Medulla oblongata (tissue), 1 donor: Measurements from ENCODE around the gene HTT.
A peak's percentile ranks its signal among the peaks of the same experiment; 100 is the strongest.

ENCODE experiments used
- DNase-seq: peaks from one replicate; pipeline ENCODE4 v3.0.0-alpha.2; 2015; ENCODE audit errors: extremely low spot score

The HTT gene

GRCh38 chr4:3074078-3074845 lies at the start of gene HTT, which contains the start of gene HTT-AS:
Gene HTT (plus strand): TSS chr4:3074681. CDS start chr4:3074826, 145 bp downstream.
Gene HTT-AS (minus strand): TSS chr4:3074538.
- DNase-seq = peak; percentile 97

- no peak for DNase-seq
These were observed 48.6 kb upstream of the HTT start for GRCh38 chr4:3025881-3026280.

DNA sequence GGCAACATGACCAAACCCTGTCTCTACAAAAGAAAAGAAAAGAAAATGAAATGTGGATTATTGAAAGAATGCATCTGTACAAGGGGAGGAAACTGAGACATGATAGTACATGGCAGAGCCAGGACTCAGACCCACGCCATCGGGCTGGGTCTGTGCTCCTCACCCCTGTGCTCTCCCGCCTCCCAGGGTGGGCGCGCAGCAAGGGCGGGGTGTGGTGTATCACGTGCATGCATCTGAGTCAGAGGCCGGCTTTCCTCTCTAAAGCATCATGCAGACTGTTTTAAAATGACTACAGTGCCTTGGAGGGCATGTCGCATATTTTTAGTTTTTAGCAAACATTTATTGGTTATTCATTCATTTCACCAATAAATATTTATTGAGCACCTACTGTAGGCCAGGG lies 47.9 kb upstream of the HTT start:
- no peak for DNase-seq

GRCh38 chr4:3029464-3029863 lies 45.0 kb upstream of the HTT start:
- no peak for DNase-seq

- no peak for DNase-seq
These were observed 43.7 kb upstream of the HTT start for GRCh38 chr4:3030566-3031356.

DNA sequence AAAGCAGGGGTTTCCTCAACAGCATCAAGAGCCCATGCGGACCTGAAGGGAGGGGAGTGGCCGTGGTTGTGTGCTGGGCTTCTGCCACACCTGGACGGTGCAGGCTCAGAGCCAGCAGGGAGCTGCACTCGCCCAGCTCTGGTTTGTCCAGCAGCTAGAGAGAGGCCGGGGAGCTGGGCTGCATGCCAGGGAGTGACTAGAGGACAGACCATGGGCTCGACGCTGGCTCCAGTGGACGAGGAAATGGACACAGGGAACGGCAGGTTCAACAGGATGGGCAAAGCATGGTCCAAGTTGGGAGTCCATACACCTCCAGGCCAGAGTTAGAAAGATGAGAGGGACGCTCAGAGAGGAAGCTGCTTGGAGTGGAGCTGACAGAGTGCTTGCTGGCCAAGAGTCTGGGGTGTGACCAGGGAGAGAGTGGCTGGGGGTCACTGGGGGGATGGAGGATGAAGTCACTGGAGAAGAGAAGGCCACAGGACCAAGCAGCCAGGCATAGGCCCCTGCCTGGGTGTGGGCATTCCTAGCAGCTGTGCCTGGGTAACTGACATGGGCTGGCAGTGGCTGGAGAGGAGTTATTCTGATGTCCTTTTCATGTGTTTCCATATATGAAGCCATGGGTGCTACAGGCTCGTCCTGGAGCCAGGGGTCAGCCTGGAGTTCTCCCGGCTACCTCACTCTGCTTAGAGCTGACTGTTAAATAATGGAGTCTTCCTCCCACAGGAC lies 43.0 kb upstream of the HTT start:
- DNase-seq = no peak

GRCh38 chr4:3034231-3034630 lies 40.2 kb upstream of the HTT start:
- no peak for DNase-seq

DNA sequence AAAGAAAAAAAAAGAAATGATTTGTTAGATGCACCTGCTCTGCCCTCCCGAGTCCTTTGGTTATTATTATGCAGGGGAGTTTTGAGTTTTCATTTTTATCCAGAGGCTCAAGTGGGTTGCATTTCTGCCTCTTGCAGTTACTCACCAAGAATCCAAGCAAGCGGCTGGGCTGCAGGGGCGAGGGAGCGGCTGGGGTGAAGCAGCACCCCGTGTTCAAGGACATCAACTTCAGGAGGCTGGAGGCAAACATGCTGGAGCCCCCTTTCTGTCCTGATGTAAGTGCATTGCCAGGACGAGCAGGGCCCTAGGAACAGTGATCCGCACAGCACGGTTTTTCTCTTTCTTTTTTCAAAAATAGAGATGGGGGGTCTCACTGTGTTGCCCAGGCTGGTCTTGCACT lies 39.2 kb upstream of the HTT start:
- DNase-seq = no peak

DNA sequence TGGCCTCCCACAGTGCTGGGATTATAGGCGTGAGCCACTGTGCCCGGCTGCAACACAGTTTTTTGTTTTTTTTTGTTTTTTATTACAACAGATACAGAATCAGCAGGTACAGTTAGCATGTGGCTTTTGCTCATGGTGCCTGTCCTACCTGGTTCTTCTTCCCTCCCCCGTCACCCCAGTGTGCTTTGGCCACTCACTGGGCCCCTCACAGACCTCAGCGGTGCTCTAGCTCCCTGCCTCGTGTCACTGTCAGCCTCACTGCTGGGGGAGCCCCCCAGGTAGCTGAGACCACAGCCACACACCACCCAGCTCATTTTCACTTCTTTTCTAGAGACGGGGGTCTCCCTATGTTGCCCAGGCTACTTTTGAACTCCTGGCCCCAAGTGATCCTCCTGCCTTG lies 38.8 kb upstream of the HTT start:
- no peak for DNase-seq

- DNase-seq = no peak
These were observed 38.1 kb upstream of the HTT start for GRCh38 chr4:3036131-3036952.

GRCh38 chr4:3037957-3038461 lies 36.5 kb upstream of the HTT start:
- DNase-seq = peak; percentile 30

DNA sequence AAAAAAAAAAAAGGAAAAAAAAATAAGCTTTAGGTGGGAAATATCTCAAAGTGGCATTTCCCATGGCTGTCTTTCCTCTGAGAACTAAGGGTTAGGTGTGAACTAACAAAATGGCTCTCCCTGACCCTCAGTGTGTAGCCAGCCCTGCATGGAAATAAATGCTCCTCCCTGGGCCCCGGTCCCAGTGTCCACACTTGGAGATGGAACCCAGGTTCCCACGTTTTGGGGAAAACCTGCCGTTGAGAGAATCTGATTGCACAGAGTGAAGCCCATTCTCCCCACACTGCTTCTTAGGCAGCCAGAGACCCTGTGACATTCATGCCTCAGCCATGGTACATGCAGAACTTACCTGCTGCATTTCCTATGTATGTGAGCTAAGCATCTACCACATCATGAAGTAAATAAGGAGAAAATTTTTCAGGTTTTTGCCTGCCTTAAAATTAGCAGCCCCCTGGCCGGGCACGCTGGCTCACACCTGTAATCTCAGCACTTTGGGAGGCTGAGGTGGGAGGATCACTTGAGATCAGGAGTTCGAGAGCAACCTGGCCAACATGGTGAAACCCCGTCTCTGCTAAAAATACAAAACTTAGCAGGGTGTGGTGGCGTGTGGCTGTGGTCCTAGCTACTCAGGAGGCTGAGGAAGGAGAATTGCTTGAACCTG lies 34.6 kb upstream of the HTT start:
- no peak for DNase-seq

DNA sequence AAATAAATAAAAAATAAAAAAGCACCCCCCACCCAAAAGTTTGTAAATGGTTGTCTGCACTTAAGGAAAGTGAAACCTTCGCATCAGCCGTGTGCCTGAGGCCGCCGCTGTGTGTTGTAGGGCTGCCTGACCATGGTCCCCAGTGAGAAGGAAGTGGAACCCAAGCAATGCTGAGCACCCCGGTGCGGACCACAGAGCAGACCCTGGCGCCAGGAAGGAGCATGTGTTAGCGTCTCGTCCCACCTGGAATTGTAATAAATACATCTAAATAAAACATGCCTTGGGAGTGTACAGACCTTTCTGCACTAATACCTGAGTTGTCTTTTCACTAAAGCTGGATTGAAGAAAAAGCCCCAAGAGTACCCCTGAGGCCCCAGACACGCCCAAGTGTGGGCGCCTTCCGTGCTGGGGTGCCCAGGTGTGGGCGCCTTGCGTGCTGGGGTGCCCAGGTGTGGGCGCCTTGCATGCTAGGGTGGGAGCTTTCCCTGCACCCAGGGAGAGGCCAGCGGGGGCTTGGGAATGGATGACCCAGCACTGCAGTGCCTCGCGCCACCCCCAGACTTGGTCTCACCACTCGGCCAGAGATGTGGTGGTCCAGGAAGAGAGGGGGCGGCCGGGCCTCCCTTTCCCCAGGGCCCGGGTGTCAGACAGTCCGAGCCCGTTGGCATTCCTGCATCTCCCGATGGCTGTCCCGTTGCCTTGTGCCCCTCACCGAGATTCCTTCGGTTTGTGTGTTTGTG lies 33.9 kb upstream of the HTT start:
- DNase-seq = no peak

DNA sequence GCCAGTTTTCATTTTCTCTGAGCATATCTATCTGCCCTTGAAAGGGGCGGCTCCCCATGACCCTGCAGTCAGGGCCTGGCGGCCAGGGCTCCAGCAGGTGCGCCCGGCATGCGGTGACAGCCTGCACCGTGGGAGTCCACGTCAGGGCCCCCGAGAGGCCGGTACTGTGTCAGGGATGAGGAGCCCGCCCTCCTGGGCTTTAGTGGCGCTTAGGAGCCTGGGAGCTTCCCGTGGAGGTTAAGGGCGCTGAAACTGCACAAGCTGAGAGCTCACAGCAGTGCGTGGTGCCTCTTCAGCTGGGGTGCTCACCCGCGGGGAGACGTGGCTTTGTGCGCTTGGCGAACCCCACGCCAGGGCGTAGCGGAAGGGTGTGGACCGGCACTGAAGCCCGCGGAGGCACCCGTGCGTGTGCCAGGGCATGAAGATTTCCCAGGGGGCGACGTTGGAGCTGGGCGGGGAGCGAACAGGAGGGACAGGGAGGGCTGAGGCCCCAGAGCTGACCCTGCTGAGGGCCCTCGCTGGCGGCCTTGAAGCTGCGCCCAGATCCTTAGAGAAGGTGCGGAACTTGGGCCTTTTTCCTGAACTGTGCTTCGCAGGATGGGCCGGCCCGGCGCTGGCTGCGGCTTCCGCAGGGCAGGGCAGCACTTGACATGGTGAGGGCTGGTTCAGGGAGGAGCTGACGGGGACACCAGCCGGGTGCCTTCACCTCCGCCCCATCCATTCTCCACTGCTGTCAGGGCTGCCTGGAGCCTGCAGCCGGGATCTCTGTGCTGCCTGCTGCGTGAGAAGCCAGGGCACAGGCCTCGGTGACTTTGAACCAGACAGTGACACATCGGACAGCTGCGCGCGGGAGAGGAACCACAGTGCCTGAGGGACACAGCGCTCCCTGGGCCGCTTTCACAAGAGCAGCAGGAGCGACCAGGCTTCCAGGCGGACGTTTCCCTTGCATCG lies 33.0 kb upstream of the HTT start:
- DNase-seq = peak; percentile 23

GRCh38 chr4:3042226-3042625 lies 32.3 kb upstream of the HTT start:
- no peak for DNase-seq

DNA sequence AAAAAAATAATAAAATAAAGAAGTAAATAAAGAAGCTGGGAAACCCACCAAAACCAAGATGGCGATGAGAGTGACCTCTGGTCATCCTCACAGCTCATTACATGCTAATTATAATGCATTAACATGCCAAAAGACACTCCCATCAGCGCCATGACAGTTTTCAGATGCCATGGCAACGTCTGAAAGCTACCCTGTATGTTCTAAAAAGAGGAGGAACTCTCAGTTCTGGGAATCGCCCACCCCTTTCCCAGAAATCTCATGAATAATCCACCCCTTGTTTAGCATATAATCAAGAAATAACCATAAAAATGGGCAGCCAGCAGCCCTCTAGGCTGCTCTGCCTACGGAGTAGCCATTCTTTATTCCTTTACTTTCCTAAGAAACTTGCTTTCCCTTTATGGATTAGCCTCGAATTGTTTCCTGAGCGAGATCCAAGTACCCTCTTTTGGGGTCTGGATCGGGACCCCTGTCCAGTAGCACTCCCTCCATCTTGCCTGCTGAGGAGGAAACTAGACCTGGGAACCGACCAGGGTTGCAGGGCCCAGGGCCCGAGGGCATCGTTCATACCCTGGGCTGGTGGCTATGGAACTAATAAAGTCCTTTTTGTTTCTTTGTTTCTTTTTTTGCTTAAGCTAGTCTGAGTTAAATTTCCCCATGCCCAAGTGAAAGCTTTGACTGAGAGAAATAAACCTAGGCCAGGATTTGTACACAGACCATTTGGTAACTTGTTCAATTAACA lies 31.0 kb upstream of the HTT start:
- no peak for DNase-seq

- peak; percentile 55 for DNase-seq
These were observed 29.3 kb upstream of the HTT start for GRCh38 chr4:3044870-3045819.
